Measurements from ENCODE around the gene KDM5A.

Gene KDM5A

GRCh38 chr12:264269-264668 lies 124.9 kb downstream of the KDM5A start:
- no peak overlapping the region for H3K4me3 ChIP-seq (ENCODE audit: insufficient read depth, low read depth, low read length)
- WGBS, 2 experiments = 91 to 94% methylated on average over 3 of the region's 3 CpGs
- H3K9me3 ChIP-seq (ENCODE audit: control insufficient read depth, low read length) = no peaks in the 10 kb centered on the region
- H3K36me3 ChIP-seq (ENCODE audit: control insufficient read depth, insufficient read depth, low read length) = no peaks in the 10 kb centered on the region
- peaks cover 5% of the 10 kb centered on the region for H3K4me1 ChIP-seq (ENCODE audit: control insufficient read depth, insufficient read depth, low read length)
- no peak overlapping the region for H3K27ac ChIP-seq (ENCODE audit: insufficient read depth, low read depth, low read length, poor library complexity, severe bottlenecking)
- no peaks in the 10 kb centered on the region for H3K27me3 ChIP-seq (ENCODE audit: control insufficient read depth, insufficient read depth, low read length, poor library complexity, severe bottlenecking)

GRCh38 chr12:263574-263973 lies 125.5 kb downstream of the KDM5A start:
- H3K36me3 ChIP-seq (ENCODE audit: control insufficient read depth, insufficient read depth, low read length) = no peaks in the 10 kb centered on the region
- no peak overlapping the region for H3K27ac ChIP-seq (ENCODE audit: insufficient read depth, low read depth, low read length, poor library complexity, severe bottlenecking)
- no peaks in the 10 kb centered on the region for H3K27me3 ChIP-seq (ENCODE audit: control insufficient read depth, insufficient read depth, low read length, poor library complexity, severe bottlenecking)
- WGBS, 2 experiments = 91 to 92% methylated on average over 9 of the region's 9 CpGs
- H3K9me3 ChIP-seq (ENCODE audit: control insufficient read depth, low read length) = no peaks in the 10 kb centered on the region
- peaks cover 5% of the 10 kb centered on the region for H3K4me1 ChIP-seq (ENCODE audit: control insufficient read depth, insufficient read depth, low read length)
- no peak overlapping the region for H3K4me3 ChIP-seq (ENCODE audit: insufficient read depth, low read depth, low read length)

- 69% methylated on average over 7 of the region's 7 CpGs for WGBS, 2 experiments
- Histone ChIP-seq H3K4me3 (ENCODE audit: insufficient read depth, low read depth, low read length) (no peak within 1 kb of the TSS), H3K27ac (ENCODE audit: insufficient read depth, low read depth, low read length, poor library complexity, severe bottlenecking) (no peak within 1 kb of the TSS)
These were observed 126.3 kb downstream of the KDM5A start, which contains the start of gene SLC6A13 for GRCh38 chr12:262817-263216. Gene SLC6A13, minus strand, starts transcription at chr12:262836. Its CDS starts 2,784 bp downstream, at chr12:260052.

DNA sequence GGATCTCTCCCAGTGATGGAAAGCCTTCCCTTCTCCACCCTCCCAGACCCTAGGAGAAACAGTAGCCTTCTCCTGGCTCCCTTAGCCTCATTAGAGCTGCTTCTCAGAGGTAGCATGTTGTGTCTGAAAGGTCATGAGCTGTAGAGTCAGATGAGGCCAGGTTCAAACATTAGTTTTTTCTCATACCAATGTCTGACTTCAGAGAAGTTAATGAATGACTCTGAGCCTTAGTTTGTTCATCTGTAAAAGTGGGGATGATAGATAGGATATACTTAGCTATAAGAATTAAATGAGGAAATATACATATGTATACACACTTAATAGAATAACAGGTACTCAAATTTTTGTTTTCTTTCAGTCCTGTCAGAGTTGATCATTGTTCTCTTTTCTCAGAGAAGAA lies 127.0 kb downstream of the KDM5A start:
- Histone ChIP-seq H3K9me3 (ENCODE audit: control insufficient read depth, low read length) (no peaks in the 10 kb centered on the region), H3K36me3 (ENCODE audit: control insufficient read depth, insufficient read depth, low read length) (no peaks in the 10 kb centered on the region), H3K27ac (ENCODE audit: insufficient read depth, low read depth, low read length, poor library complexity, severe bottlenecking) (no peak overlapping the region), H3K27me3 (ENCODE audit: control insufficient read depth, insufficient read depth, low read length, poor library complexity, severe bottlenecking) (no peaks in the 10 kb centered on the region), H3K4me3 (ENCODE audit: insufficient read depth, low read depth, low read length) (no peak overlapping the region), H3K4me1 (ENCODE audit: control insufficient read depth, insufficient read depth, low read length) (no peaks in the 10 kb centered on the region)

More at GRCh38 chr12:262817-263216, 126.3 kb downstream of the KDM5A start, which contains the start of gene SLC6A13:
- no peaks in the 10 kb centered on the region for H3K36me3 ChIP-seq (ENCODE audit: control insufficient read depth, insufficient read depth, low read length)
- H3K4me1 ChIP-seq (ENCODE audit: control insufficient read depth, insufficient read depth, low read length) = peaks cover 3% of the 10 kb centered on the region
- no peaks in the 10 kb centered on the region for H3K27me3 ChIP-seq (ENCODE audit: control insufficient read depth, insufficient read depth, low read length, poor library complexity, severe bottlenecking)
- no peaks in the 10 kb centered on the region for H3K9me3 ChIP-seq (ENCODE audit: control insufficient read depth, low read length)

DNA sequence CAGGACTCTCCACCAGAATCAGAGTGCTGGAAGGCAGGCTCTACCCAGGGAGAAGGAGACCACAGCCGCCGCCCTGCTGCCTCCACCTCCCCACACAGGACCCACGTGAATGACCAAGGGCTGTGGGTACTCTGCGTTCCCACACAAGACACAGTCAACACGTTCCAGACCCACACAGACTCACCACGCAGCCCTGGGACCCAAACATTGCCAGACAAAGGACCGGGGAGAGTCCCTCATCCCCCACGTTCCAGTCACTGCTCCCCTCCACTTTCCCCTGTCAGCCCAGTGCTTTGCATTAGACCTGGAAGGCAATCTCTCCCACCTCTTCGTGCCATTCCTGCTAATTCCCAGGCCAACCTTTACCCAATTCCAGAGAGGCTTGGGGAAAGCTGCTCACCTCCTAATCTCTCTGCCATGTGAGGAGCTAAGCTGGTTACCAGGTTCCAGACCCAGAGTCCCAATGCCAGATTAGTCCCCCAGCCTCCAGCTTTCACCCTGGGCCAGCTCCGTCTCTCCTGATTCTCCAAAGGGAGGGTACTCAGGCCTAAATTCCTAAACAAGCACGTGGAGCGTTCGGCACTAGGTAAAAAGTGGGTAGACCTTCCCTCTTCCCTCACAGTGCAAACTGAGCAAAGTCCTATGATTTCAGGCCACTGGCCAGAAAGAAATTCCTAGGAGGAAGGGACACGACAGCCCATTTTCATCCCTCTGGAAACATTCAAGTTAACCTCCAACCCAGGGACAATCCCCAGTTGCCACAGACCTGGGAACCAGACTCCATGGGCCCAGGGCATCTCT lies 131.4 kb downstream of the KDM5A start:
- Histone ChIP-seq H3K4me3 (ENCODE audit: insufficient read depth, low read depth, low read length) (no peak overlapping the region), H3K27ac (ENCODE audit: insufficient read depth, low read depth, low read length, poor library complexity, severe bottlenecking) (no peak overlapping the region), H3K36me3 (ENCODE audit: control insufficient read depth, insufficient read depth, low read length) (no peaks in the 10 kb centered on the region), H3K9me3 (ENCODE audit: control insufficient read depth, low read length) (no peaks in the 10 kb centered on the region), H3K27me3 (ENCODE audit: control insufficient read depth, insufficient read depth, low read length, poor library complexity, severe bottlenecking) (no peaks in the 10 kb centered on the region), H3K4me1 (ENCODE audit: control insufficient read depth, insufficient read depth, low read length) (no peaks in the 10 kb centered on the region)
- WGBS, 2 experiments = 84 to 88% methylated on average over 14 of the region's 14 CpGs

DNA sequence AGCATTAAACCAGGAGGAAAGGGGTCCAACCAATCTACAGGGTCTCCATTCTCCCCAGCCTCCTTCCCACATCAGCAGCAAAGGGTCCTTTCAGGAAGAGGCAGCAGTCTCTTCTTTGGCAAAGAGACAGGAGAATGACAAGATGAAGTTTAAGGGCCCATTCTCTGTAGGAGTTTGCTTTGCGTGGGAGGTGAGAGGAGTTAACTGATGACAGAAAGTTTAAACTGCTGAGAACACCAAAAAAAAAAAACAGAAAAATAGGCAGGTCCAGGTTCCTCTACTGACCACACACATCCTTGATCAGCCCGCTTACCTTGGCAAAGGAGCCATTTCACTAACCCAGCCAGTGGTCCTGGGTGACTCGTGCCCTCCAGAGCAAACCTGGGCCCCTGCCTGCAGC lies 132.2 kb downstream of the KDM5A start:
- Histone ChIP-seq H3K4me3 (ENCODE audit: insufficient read depth, low read depth, low read length) (no peak overlapping the region), H3K27ac (ENCODE audit: insufficient read depth, low read depth, low read length, poor library complexity, severe bottlenecking) (no peak overlapping the region), H3K4me1 (ENCODE audit: control insufficient read depth, insufficient read depth, low read length) (no peaks in the 10 kb centered on the region), H3K9me3 (ENCODE audit: control insufficient read depth, low read length) (no peaks in the 10 kb centered on the region), H3K27me3 (ENCODE audit: control insufficient read depth, insufficient read depth, low read length, poor library complexity, severe bottlenecking) (no peaks in the 10 kb centered on the region), H3K36me3 (ENCODE audit: control insufficient read depth, insufficient read depth, low read length) (no peaks in the 10 kb centered on the region)
- WGBS, 2 experiments = 89 to 90% methylated on average over 3 of the region's 3 CpGs

DNA sequence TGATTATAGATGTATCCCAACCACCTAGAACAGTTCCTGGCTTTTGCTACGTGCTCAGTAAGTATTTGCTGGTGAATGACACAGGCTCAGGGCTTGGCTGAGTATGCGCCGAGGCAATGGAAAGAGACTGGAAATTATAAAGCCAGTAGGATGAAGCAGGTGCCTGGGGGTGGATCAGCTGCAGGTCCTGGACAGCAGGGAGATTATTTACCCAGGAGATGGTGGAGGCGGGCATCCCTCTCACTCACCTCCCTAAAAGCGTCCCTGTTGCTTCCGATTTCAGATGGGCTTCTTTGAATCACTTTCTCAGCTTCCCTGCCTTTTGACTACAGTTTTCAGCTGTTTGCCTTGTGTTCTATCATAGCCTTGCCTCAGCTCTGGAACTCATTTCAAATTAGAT lies 132.9 kb downstream of the KDM5A start:
- no peak overlapping the region for H3K4me3 ChIP-seq (ENCODE audit: insufficient read depth, low read depth, low read length)
- H3K27ac ChIP-seq (ENCODE audit: insufficient read depth, low read depth, low read length, poor library complexity, severe bottlenecking) = no peak overlapping the region
- H3K4me1 ChIP-seq (ENCODE audit: control insufficient read depth, insufficient read depth, low read length) = no peaks in the 10 kb centered on the region
- no peaks in the 10 kb centered on the region for H3K9me3 ChIP-seq (ENCODE audit: control insufficient read depth, low read length)
- H3K36me3 ChIP-seq (ENCODE audit: control insufficient read depth, insufficient read depth, low read length) = no peaks in the 10 kb centered on the region
- H3K27me3 ChIP-seq (ENCODE audit: control insufficient read depth, insufficient read depth, low read length, poor library complexity, severe bottlenecking) = no peaks in the 10 kb centered on the region
- 91 to 93% methylated on average over 6 of the region's 6 CpGs for WGBS, 2 experiments

DNA sequence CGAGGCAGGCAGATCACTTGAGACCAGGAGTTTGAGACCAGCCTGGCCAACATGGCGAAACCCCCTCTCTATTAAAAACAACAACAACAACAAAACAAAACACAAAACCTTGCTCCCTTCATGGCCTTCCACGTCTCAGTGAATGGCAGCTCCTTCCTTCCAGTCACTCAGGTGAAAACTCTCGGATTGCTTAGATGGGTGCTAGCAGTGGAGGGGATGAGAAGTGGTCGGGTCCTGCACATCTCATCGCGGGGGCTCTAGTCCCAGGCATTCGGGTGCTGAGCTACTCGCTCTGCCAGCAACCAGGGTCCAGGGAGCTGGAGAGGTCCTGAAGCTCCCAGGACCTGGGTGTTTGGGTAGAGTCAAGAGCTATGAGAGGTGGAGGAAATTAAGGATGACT lies 134.2 kb downstream of the KDM5A start:
- Histone ChIP-seq H3K27ac (ENCODE audit: insufficient read depth, low read depth, low read length, poor library complexity, severe bottlenecking) (no peak overlapping the region), H3K4me1 (ENCODE audit: control insufficient read depth, insufficient read depth, low read length) (no peaks in the 10 kb centered on the region), H3K4me3 (ENCODE audit: insufficient read depth, low read depth, low read length) (no peak overlapping the region), H3K27me3 (ENCODE audit: control insufficient read depth, insufficient read depth, low read length, poor library complexity, severe bottlenecking) (no peaks in the 10 kb centered on the region), H3K9me3 (ENCODE audit: control insufficient read depth, low read length) (no peaks in the 10 kb centered on the region), H3K36me3 (ENCODE audit: control insufficient read depth, insufficient read depth, low read length) (no peaks in the 10 kb centered on the region)
- 84 to 85% methylated on average over 9 of the region's 9 CpGs for WGBS, 2 experiments

DNA sequence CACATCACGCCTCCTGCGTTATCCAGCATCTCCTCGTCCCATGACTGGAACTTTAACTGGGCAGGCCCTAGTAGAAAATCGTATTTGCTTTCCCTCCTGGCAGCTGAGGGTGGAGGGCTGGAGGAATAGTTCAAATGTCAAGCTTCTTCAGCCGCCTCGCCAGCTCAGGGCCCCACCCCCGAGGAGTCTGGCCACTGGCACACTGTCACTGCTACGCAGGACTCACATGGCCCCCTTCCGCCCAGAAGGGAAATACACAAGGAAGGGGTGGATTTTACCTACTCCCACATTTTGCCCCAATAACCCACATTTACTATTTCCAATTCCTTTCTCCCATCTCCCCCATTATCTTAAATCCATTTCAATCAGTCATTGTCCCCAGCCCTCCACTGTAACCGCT lies 135.1 kb downstream of the KDM5A start:
- 75 to 79% methylated on average over 10 of the region's 10 CpGs for WGBS, 2 experiments
- H3K9me3 ChIP-seq (ENCODE audit: control insufficient read depth, low read length) = no peaks in the 10 kb centered on the region
- H3K27ac ChIP-seq (ENCODE audit: insufficient read depth, low read depth, low read length, poor library complexity, severe bottlenecking) = no peak overlapping the region
- H3K36me3 ChIP-seq (ENCODE audit: control insufficient read depth, insufficient read depth, low read length) = no peaks in the 10 kb centered on the region
- no peaks in the 10 kb centered on the region for H3K27me3 ChIP-seq (ENCODE audit: control insufficient read depth, insufficient read depth, low read length, poor library complexity, severe bottlenecking)
- no peak overlapping the region for H3K4me3 ChIP-seq (ENCODE audit: insufficient read depth, low read depth, low read length)
- H3K4me1 ChIP-seq (ENCODE audit: control insufficient read depth, insufficient read depth, low read length) = no peaks in the 10 kb centered on the region

DNA sequence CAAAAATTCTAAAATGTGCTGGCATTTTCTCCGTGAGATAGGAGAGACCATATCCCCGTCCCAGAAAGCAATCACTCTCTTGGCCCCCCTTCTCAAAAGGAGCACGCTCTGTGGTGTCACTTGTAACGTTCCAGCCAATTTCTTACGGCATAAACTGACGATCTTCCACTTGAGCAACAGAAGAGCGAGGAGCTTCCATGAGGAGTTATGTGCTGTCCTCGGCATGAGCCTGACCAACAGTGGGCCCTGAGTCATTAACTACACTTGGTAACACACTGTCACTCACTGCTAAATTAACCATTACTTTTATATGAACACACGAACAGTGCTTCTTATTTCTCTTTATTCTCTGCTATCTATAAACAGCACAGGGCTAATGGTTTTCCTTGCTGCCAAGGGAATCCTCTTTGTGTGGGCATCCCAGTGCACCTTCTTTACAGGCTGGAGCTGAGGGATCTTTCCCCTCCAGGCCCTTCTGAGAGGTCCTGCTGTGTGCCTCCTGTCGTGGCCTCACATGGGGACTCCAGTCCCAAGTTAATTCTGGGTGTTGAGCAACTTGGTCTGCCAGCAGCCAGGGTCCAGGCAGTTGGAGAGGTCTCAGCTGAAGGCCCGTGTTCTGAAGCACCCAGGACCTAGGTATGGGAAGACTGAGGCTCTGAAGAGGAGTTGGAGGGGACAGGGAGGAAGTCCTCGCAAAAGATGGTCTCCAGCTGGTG lies 135.8 kb downstream of the KDM5A start:
- WGBS, 2 experiments = 91 to 92% methylated on average over 12 of the region's 12 CpGs
- no peak overlapping the region for H3K4me3 ChIP-seq (ENCODE audit: insufficient read depth, low read depth, low read length)

More for the DNA sequence above, 135.8 kb downstream of the KDM5A start:
- Histone ChIP-seq H3K4me1 (ENCODE audit: control insufficient read depth, insufficient read depth, low read length) (no peaks in the 10 kb centered on the region), H3K27me3 (ENCODE audit: control insufficient read depth, insufficient read depth, low read length, poor library complexity, severe bottlenecking) (no peaks in the 10 kb centered on the region), H3K36me3 (ENCODE audit: control insufficient read depth, insufficient read depth, low read length) (no peaks in the 10 kb centered on the region), H3K9me3 (ENCODE audit: control insufficient read depth, low read length) (no peaks in the 10 kb centered on the region), H3K27ac (ENCODE audit: insufficient read depth, low read depth, low read length, poor library complexity, severe bottlenecking) (no peak overlapping the region)

Data from ectodermal cell (in vitro differentiated cells).